Amniotic epithelial cell (primary cell): ENCODE results near the gene BAZ2B.
"Not testable (repeated sequence)": the region's sequence is repeated elsewhere in the genome, so short reads cannot be mapped to it uniquely, and the experiment has no call there.

Experiments used
- DNase-seq: peaks from one replicate; pipeline ENCODE4 v3.0.0-alpha.2; 2010; ENCODE audit warnings: low read depth

Gene BAZ2B

GRCh38 chr2:159411460-159411859 lies 204.9 kb downstream of the BAZ2B start:
- no peak for DNase-seq

GRCh38 chr2:159410276-159410675 lies 206.1 kb downstream of the BAZ2B start:
- DNase-seq: no peak

GRCh38 chr2:159409116-159409800 lies 207.1 kb downstream of the BAZ2B start:
- no peak for DNase-seq

- DNase-seq: no peak
These were observed 213.6 kb downstream of the BAZ2B start for GRCh38 chr2:159402790-159403189.

- DNase-seq: not testable (repeated sequence)
These were observed 214.2 kb downstream of the BAZ2B start for GRCh38 chr2:159402160-159402559.

- DNase-seq: peak; percentile 34
These were observed 216.5 kb downstream of the BAZ2B start for GRCh38 chr2:159399716-159400415.

GRCh38 chr2:159396799-159397198 lies 219.5 kb downstream of the BAZ2B start:
- DNase-seq: no peak

- DNase-seq: no peak
These were observed 233.8 kb downstream of the BAZ2B start for GRCh38 chr2:159382447-159383028.

GRCh38 chr2:159381574-159381973 lies 234.8 kb downstream of the BAZ2B start:
- peak; percentile 7 for DNase-seq

- no peak for DNase-seq
These were observed 235.6 kb downstream of the BAZ2B start for GRCh38 chr2:159380685-159381239.

- DNase-seq: no peak
These were observed 237.2 kb downstream of the BAZ2B start for GRCh38 chr2:159379181-159379580.

GRCh38 chr2:159375241-159375640 lies 241.1 kb downstream of the BAZ2B start:
- no peak for DNase-seq

GRCh38 chr2:159371506-159371905 lies 244.8 kb downstream of the BAZ2B start:
- no peak for DNase-seq

- peak; percentile 3 for DNase-seq
These were observed 249.8 kb downstream of the BAZ2B start for GRCh38 chr2:159366538-159366937.

- DNase-seq: peak; percentile 83
These were observed 253.5 kb downstream of the BAZ2B start for GRCh38 chr2:159362816-159363251.

GRCh38 chr2:159362094-159362493 lies 254.3 kb downstream of the BAZ2B start:
- no peak for DNase-seq

- DNase-seq: not testable (repeated sequence)
These were observed 254.7 kb downstream of the BAZ2B start for GRCh38 chr2:159361603-159362002.

- no peak for DNase-seq
These were observed 260.2 kb downstream of the BAZ2B start for GRCh38 chr2:159356053-159356554.

GRCh38 chr2:159351977-159352376 lies 264.4 kb downstream of the BAZ2B start:
- no peak for DNase-seq

- DNase-seq: peak; percentile 17
These were observed 266.6 kb downstream of the BAZ2B start for GRCh38 chr2:159349674-159350299.

GRCh38 chr2:159326569-159327255 lies 289.6 kb downstream of the BAZ2B start:
- peak; percentile 56 for DNase-seq

GRCh38 chr2:159322419-159322818 lies 293.9 kb downstream of the BAZ2B start:
- DNase-seq: no peak
